GM19351 (cell line): ENCODE measurements around the gene C1QTNF8.

ENCODE experiments used
- ATAC-seq: cut with Tn5 transposase; IDR thresholded peaks from one replicate; pipeline ENCODE4 v1.9.1; 2021; ENCODE audit warnings: mild to moderate bottlenecking, moderate library complexity; ENCODE audit not compliant: unreplicated experiment

C1QTNF8 gene

DNA sequence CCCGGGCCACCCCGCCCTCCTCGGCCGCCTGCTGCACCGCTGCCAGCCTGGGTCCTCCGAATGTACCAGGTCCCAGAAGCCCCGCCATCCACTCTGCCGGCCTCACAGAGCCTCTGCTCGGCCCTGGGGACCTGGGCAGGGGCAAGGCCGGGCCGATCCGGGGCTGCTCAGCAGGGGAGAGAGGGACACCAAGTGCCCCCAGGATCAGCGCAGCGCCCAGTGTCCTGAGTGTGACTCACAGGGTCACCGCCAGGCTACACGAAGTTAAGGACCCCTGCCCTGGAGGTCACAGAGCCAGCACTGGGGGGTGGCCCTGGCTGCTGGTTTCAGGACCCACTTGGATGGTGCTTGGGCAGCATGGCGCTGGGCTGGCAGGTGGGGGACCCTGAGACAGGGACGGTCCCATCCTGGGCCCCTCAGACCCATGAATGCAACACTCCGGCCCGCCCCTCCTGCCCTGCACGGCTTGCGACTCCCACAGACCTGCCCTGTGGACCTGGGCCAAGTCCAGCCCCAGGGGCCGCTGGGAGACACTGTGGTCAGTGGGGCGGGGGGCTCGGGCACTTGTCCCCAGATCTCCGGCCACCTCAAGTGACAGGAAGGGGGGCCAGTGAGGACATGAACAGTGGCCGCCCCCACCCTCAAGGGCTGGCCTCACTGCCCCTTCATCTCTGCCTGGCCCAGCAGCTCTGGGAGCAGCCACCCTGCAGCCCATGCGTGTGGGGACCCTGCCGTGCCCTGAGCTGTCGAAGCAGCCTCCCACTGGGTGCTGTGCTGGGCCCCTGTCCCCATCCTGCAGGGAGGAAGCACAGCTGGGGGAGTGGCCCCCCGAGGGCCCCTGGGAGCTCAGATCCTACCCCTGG lies 46.7 kb downstream of the C1QTNF8 start:
- no peak for ATAC-seq

DNA sequence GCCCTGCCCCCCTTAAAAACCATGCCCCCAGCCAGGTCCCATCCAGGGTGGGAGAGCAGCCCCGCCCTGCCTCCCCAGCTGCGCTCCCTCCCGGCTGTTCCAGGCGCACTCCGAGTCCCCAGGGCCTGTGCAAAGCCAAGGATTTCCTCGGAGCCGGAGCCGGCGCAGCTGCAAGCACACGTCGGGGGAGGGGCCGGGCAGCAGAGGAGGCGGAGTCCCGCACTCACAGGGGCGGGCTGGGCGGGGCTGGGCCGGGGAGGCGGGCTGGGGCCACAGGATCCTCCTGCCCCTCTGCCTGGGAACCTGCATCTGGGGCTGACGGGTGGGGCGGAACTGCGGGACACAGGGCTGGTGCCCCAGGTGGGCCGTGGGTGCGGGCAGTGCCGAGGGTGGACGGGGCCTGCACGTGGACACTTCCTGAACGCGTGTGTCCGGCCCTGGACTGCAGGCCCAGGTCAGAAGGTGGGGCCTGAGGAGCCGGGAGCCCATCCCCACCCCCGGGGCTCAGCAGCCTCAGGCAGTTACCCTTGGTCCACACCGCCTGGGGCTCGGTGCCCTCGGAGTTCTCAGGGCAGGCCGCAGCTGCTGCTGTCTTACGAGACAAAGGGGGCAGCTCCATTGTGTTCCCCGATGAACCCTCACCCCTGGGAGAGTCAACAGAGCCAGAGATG lies 47.5 kb downstream of the C1QTNF8 start:
- ATAC-seq: no peak

DNA sequence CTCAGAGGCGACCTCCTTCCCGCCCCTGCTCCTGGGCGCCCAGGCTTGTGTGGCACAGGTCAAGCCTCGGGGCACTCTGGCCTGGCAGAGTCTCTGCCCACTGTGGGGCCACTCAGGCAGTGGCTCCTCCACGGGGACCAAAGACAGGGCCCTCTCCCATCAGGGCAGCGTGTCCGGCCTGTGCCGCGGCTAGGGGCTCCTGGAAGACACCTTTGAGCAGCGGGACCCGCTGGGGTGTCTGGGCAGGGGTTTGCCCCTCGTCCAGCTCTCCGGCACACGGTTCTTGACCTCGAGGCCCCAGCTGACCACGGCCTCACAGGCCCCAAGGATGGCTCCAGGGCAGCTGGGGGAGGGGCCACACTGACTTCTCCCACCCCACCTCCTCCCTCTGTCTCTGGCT lies 48.2 kb downstream of the C1QTNF8 start:
- no peak for ATAC-seq

DNA sequence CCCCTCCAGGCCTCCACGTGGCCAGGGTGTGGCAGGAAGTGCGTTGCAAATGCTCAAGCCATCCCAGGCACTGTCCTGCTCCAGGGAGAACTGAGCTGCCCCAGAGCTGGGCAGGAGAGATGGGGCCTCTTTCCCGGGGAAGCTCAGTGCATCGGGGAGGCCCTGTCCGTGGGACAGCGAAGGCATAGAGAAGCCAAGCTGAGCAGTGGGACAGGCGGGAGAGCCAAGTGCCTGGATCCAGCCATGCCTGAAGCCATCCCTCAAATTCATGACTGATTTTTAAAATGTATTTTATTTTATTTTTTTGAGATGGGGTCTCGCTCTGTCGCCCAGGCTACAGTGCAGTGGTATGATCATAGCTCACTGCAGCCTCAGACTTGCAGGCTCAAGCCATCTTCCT lies 48.9 kb downstream of the C1QTNF8 start:
- no peak for ATAC-seq

DNA sequence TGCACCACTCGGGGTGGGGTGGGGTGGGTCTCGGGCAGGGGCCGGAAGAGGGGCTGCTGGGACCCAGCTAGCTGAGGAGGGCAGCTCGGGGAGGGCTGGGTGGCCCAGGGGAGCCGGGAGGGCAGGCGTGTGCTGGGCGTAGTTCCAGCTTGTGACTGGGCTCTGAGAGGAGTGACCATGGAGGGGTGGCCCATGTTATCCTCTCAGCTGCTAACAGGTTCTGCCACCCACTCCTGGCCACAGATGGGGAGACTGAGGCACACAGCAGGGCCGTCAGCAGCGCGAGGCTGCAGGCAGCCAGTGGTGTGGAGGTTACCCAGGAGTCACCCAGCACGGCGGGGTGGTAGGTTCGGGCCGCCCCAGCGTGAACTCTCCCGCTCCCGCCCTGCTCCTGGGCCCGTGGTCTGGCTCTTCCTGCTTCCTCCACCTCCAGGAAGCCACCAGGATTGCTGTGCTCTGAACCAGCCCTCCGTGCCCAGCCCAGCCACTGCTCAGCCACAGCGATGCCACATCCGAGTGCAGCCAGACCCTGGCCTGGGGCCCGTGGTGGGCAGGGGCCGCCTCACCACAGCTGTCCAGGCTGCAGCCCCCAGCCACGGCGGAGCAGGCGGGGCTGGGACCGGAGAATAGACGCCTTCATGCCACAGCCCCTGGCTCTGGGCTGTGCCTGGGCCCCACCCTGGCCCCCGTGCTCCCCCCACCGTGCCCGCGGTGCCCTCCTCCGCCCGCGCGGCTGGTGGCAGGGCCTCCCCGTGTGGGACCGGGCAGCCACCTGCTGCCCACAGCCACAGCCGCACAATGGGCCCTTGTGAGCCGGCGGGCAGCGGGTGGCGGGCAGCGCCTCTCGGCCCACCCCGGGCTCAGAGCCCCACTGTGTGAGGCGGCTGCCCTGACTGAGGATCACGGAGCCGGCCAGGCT lies 49.8 kb downstream of the C1QTNF8 start:
- no peak for ATAC-seq

DNA sequence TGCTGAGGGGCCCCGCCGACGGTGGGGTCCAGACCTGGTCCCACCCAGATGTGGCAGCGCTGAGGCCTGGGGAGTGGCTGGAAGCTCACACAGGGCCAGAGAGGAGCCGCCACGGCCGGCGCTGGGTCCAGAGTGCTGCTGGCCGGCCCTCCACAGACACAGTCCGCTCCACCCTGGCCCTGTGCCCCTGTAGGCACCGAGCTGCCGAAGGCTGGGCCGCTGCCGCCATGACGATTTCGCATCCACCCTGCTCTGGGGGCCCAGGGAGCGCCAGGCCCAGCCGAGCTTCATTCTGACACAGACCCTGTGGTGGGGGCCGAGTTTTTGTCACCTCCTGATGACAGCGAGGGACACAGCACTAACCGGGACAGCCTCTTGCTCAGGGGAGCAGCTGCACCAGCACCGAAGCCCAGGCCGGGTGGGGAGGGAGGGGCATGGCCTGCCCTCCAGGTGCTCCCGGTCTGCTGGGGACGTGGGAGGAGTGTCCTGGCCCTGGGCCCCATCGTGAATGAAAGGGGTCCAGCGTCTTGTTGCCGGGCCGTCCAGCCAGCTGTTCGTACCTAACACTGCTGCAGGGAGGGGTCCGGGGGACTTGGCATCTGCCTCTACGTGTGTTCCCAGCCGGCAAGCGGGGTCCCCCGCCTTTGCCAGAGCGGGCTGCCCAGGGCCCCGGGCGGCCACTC lies 50.6 kb downstream of the C1QTNF8 start:
- no peak for ATAC-seq

DNA sequence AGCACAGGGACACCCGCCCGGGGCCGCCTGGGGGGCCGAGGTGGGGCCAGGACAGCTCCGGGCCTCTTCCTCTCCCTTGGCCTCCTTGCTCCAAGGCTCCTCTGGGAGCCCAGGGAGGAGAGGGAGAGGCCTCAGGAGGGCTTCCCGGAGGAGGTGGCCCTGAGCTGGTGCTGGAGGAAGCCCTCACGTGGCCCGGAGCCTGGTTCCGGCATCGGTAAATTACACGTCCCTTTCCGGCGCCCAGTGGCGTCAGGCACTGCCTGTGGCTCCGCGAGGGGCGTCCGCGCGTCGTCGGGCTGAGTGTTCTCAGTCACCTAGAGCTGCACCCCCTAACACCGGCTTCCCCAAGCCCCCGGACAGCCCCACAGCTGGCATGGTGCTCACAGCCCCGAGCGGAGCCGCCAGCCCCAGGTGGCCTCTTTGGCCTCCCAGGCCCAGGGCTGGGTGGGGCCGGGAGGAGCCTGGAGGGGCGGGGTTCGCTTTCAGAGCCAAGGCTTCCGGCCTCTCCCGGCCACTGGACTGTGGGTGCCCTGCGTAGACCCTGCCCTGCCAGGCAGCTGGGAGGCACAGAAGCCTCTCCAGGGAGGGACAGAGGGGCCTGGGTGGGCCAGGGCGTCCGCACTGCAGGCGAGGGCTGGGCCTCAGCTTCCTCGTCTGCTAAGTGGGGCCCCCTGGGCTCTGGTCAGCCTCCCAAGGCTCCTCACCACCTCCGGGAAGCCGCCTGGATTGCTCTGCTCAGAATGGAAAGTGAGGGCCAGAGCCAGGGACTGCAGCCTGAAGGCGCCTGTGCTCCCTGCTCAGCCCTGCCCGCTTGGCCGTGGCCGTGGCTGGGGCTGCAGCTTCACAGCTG lies 51.4 kb downstream of the C1QTNF8 start:
- no peak for ATAC-seq

DNA sequence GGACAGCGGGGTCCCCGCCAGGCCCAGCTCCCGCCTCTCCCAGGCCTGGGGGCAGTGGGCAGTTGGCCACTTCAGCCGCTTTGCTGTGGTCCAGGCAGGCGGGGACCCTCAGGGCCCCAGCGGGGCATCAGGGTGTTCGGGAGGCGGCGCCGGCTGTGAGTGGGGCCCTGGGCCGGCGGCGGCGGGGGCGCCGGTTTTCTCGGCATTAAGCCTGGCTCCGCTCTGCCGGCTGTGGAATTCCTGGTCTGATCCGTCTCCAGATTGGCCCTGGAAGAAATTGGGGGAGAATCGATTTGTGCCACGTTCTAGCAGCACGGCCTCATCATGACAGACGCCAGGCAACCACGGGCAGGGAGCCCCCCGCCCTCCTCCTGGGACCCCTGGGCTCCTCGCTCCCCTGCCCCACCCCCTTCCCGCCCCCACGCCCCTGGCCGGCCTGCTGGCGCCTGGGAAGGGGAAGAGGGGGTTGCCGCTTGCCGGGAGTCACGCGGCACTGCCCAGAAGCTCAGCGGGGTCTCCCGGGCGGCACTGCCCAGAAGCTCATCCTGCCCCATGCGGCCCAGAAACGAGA lies 52.1 kb downstream of the C1QTNF8 start:
- ATAC-seq: no peak

DNA sequence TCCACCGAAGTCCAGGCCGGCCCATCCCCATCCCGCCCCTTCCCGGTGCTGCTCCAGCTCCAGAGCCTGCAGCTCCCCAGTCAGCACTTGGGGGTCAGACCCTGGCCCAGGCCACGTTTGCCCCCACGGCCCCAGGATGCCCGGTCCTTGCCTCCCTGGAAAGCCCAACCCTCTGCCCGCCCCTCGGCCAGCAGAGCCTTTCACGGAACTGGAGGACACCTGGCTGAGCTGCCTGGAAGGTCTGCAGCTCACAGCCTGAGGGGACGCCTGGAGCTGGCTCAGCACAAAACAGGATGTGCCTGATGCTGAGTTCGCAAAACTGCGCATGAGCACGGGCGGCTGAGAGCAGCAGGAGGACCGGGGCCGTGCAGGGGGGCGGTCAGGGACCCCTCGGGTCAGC lies 53.2 kb downstream of the C1QTNF8 start:
- ATAC-seq: no peak

DNA sequence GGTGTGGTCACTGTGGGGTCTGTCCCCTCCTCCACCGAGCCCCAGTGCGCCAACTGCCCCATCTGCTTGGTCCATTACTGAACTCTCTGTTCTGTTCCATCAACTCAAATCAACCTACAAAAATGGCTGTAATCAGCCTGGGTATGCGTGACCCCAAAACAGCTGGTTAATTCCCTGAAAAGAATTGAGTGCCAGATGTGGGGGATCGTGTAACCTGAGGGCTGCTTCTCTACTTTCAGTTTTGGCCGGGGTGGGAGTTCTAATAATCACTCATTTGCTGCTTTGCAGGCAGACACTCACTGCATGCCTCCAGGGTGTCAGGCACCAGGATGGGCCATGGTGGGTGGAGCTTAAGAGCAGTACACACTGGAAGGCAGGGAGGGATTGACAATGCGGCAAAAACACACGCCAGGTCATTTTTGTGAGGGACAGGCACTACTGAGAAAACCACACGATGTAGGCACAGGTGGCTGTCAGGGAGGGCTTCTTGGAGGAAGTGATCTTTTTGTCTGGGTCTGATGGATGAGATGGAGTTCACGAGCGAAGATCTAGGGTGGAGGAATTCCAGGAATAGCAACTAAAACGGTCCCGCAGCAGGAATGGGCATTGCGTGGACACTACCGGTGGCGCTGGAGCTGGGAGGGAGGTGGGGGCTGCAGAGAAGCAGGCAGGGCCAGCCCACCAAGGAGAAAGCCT lies 53.8 kb downstream of the C1QTNF8 start:
- ATAC-seq: no peak

DNA sequence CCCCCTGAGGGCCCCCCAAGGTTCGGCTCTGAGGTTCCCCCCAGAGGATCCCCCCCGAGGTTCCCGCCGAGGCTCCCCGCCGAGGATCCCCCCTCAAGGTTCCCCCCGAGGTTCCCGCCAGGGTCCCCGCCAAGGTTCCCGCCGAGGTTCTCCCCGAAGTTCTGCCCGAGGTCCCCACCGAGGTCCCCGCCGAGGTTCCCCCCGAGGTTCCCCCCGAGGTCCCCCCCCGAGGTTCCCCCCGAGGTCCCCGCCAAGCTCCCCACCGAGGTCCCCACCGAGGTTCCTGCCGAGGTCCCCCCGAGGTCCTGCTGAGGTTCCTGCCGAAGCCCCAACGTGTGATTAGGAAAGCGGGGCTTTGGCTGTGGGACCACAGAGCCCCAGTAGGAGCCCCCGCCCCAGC lies 55.7 kb downstream of the C1QTNF8 start:
- ATAC-seq: no peak

DNA sequence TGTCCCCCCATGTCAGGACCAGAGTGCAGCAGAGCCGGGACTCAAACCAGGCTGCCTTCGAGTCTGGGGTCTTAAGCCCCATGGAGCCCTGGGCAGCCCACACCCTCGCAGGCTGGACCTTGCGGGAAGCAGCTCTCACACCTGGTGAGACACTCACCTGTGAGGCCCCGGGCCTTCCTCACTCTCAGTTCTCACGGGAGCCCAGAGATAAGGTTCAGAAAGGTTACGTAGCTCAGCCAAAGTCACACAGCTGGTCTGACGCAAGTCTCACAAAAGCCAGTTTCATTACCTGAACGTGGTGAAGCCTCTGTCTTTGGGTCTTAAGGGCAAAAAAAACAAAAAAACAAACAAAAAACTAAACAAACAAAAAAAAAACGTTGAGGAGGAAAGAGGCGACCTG lies 56.3 kb downstream of the C1QTNF8 start:
- ATAC-seq: no peak

DNA sequence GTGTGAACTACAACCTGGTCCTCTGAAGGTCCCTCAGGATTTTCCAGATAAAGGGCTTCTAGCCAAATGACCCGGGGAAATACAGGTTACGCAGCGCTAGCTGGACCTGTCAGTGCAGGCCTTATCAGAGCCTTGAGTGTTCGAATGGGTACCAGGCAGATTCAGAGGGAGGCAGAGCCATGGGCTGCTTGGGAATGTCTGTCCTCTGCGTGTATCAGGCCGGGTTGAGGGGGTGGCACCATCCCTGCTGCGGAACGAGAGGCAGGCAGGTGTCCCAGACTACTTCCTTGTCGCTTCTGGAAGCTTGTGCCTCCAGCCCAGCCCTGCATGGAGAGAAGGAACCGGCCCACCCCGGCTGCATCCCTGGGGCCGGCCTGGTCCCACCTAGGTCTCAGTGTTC lies 57.1 kb downstream of the C1QTNF8 start:
- ATAC-seq: no peak
